ENCODE measurements around the gene IP6K2. TPM values are rescaled to one million over a fixed set of nuclear protein-coding genes. Genes with fewer than 3 reads are reported as not detected.

IP6K2 gene
- total and polyA plus RNA-seq, 2 of the 13 experiments (the other 11 are each of a cell fraction or from before 2014, with no cell fraction given): 85.5 to 112 TPM

- intact Hi-C loops (cut with micrococcal nuclease; ENCODE audit: unreplicated experiment): no loop called here
- BruUV-seq (replicated peaks): no TSS peak
- in situ Hi-C loops (cut with HindIII; ENCODE audit: extremely low pct_ligation_motif_present, low pct_unique_long_range_greater_than_20kb): no loop called here
- H3K27me3 ChIP-seq (ENCODE audit: control insufficient read depth in 1 of 2, insufficient read depth in 2 of 2, low read length in 2 of 2): no peaks in the 10 kb centered on the region
- FAIRE-seq: no peak
- no peak overlapping the region for H3K27ac ChIP-seq (ENCODE audit: extremely low read length, insufficient read depth, low read length)
- ChIA-PET CTCF (ENCODE audit: low intra/inter-chr PET ratio, low total read pairs) (no interaction called here), POLR2A (no interaction called here)
- H3K4me3 ChIP-seq (replicated peaks in 1 of 3; ENCODE audit: insufficient read depth in 1 of 3, low read depth in 2 of 3, low read length in 3 of 3): no peak overlapping the region
- peaks cover 1 to 2% of the 10 kb centered on the region in 2 experiments; a peak in 2 of 5 replicates for H3K36me3 ChIP-seq (replicated peaks in 1 of 2; ENCODE audit: control insufficient read depth in 1 of 2, insufficient read depth in 2 of 2, low read length in 2 of 2)
- no peak overlapping the region for H3K4me2 ChIP-seq (ENCODE audit: low read depth, low read length)
- peaks cover 10% of the 10 kb centered on the region for H3K4me1 ChIP-seq (ENCODE audit: insufficient read depth, low read length)
- DNase-seq (ENCODE audit: low spot score): no peak
- WGBS (ENCODE audit: low lambda C conversion rate): 86% methylated on average over 9 of the region's 12 CpGs
- H2AFZ ChIP-seq (ENCODE audit: low read length): no peak overlapping the region
- H3K9ac ChIP-seq (ENCODE audit: insufficient read depth, low read depth, low read length): no peak overlapping the region
- H3K9me3 ChIP-seq (ENCODE audit: low read length): no peaks in the 10 kb centered on the region
- no peaks in the 10 kb centered on the region for H3K79me2 ChIP-seq (ENCODE audit: insufficient read depth, low read length)
- no peak for ATAC-seq
- H4K20me1 ChIP-seq (ENCODE audit: insufficient read depth, low read length): no peaks in the 10 kb centered on the region
- TF ChIP-seq MBNL3 (CRISPR knock-in tag; conservative IDR thresholded peaks at IDR 0.05) (no peak), MAFG (CRISPR knock-in tag; IDR thresholded peaks at IDR 0.05) (no peak), ZNF672 (CRISPR knock-in tag; IDR thresholded peaks at IDR 0.05) (no peak), POGK (CRISPR knock-in tag; conservative IDR thresholded peaks at IDR 0.05) (no peak), MYPOP (CRISPR knock-in tag; IDR thresholded peaks at IDR 0.05) (no peak), ZNF768 (CRISPR knock-in tag; IDR thresholded peaks at IDR 0.05) (no peak), ZFY (CRISPR knock-in tag; IDR thresholded peaks at IDR 0.05) (no peak), ZNF7 (CRISPR knock-in tag; IDR thresholded peaks at IDR 0.05) (no peak), ARID5B (CRISPR knock-in tag; IDR thresholded peaks at IDR 0.05) (no peak), LBX2 (CRISPR knock-in tag; IDR thresholded peaks at IDR 0.05; ENCODE audit: borderline replicate concordance) (no peak), ZNF710 (CRISPR knock-in tag; IDR thresholded peaks at IDR 0.05; ENCODE audit: borderline replicate concordance) (no peak), RARA (CRISPR knock-in tag; IDR thresholded peaks at IDR 0.05) (no peak), ZNF335 (CRISPR knock-in tag; IDR thresholded peaks at IDR 0.05) (no peak), NCOA2 (CRISPR knock-in tag; IDR thresholded peaks at IDR 0.05) (no peak), NONO (IDR thresholded peaks at IDR 0.05) (no peak), NONO (CRISPR knock-in tag; conservative IDR thresholded peaks at IDR 0.05) (no peak), TOPORS (CRISPR knock-in tag; IDR thresholded peaks at IDR 0.05) (no peak), SRSF1 (optimal IDR thresholded peaks at IDR 0.05; ENCODE audit: low read depth, low read length) (no peak)
These were observed 74.4 kb downstream of the IP6K2 start for GRCh38 chr3:48642605-48643004.

Measured in HepG2 (cell line).